ENCODE data around the gene MYPOP. TPM values are rescaled to one million over a fixed set of nuclear protein-coding genes. Genes with fewer than 3 reads are reported as not detected.

The MYPOP gene
- total and polyA plus RNA-seq, 2 of the 13 experiments (the other 11 are each of a cell fraction or from before 2014, with no cell fraction given): 2.3 to 2.7 TPM

DNA sequence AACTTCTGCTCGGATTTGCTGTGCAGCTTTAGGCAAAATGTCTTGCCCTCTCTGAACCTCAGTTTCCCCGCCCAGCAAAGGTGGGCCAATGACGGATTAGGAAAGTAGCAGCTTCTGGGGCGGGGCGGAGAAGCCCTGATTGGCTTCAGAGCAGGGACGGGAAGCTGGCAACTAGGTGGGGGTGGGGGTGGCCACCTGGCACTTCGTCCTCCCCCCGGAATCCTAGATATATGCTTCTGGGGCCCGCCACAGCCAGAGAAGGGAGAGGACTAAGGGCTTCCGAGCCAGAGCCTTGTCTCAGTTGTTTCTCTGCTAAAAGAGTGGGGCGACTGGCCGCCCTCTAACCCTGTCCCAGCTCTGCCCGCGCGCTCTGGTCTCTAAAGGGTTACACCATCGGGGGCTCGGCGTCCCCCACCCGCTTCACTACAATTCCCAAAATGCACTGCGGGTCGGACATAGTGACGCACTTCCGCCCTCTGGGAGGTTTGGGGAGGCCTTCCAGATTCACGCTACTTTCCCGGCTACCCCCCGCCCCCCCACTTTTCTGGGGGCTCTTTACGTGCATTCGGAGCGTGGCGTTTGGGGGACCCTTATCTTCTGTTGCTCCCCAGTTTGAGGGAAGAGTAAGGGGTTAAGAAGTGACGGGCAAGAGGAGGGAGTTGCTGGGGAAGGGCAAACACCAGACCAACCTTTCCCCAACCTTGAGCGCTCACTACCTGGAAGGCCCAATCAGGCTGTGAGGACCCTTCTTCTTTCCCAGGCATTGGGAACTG lies 15.8 kb downstream of the MYPOP start (continued):
- TF ChIP-seq ZNF230 (CRISPR knock-in tag; IDR thresholded peaks at IDR 0.05): peak; percentile 69
- TF ChIP-seq, protein P1, sequence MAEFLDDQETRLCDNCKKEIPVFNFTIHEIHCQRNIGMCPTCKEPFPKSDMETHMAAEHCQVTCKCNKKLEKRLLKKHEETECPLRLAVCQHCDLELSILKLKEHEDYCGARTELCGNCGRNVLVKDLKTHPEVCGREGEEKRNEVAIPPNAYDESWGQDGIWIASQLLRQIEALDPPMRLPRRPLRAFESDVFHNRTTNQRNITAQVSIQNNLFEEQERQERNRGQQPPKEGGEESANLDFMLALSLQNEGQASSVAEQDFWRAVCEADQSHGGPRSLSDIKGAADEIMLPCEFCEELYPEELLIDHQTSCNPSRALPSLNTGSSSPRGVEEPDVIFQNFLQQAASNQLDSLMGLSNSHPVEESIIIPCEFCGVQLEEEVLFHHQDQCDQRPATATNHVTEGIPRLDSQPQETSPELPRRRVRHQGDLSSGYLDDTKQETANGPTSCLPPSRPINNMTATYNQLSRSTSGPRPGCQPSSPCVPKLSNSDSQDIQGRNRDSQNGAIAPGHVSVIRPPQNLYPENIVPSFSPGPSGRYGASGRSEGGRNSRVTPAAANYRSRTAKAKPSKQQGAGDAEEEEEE (CRISPR knock-in tag; IDR thresholded peaks at IDR 0.05; ENCODE audit: borderline replicate concordance): no peak
- TF ChIP-seq, protein P2, sequence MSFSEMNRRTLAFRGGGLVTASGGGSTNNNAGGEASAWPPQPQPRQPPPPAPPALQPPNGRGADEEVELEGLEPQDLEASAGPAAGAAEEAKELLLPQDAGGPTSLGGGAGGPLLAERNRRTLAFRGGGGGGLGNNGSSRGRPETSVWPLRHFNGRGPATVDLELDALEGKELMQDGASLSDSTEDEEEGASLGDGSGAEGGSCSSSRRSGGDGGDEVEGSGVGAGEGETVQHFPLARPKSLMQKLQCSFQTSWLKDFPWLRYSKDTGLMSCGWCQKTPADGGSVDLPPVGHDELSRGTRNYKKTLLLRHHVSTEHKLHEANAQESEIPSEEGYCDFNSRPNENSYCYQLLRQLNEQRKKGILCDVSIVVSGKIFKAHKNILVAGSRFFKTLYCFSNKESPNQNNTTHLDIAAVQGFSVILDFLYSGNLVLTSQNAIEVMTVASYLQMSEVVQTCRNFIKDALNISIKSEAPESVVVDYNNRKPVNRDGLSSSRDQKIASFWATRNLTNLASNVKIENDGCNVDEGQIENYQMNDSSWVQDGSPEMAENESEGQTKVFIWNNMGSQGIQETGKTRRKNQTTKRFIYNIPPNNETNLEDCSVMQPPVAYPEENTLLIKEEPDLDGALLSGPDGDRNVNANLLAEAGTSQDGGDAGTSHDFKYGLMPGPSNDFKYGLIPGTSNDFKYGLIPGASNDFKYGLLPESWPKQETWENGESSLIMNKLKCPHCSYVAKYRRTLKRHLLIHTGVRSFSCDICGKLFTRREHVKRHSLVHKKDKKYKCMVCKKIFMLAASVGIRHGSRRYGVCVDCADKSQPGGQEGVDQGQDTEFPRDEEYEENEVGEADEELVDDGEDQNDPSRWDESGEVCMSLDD (CRISPR knock-in tag; IDR thresholded peaks at IDR 0.05; ENCODE audit: borderline replicate concordance): peak; percentile 87
- TF ChIP-seq MED13 (CRISPR knock-in tag; IDR thresholded peaks at IDR 0.05): no peak
- no peak for TF ChIP-seq ZNF343 (CRISPR knock-in tag; IDR thresholded peaks at IDR 0.05)
- TF ChIP-seq ZC3H13 (CRISPR knock-in tag; IDR thresholded peaks at IDR 0.05): peak; percentile 67; the same call in 1 of the 2 replicates
- TF ChIP-seq ZKSCAN1 (IDR thresholded peaks at IDR 0.05; ENCODE audit: low read length): no peak
- TF ChIP-seq CBX5 (CRISPR knock-in tag; IDR thresholded peaks at IDR 0.05; ENCODE audit: borderline replicate concordance): no peak; the same call in 1 of the 2 replicates
- TF ChIP-seq, protein P3, sequence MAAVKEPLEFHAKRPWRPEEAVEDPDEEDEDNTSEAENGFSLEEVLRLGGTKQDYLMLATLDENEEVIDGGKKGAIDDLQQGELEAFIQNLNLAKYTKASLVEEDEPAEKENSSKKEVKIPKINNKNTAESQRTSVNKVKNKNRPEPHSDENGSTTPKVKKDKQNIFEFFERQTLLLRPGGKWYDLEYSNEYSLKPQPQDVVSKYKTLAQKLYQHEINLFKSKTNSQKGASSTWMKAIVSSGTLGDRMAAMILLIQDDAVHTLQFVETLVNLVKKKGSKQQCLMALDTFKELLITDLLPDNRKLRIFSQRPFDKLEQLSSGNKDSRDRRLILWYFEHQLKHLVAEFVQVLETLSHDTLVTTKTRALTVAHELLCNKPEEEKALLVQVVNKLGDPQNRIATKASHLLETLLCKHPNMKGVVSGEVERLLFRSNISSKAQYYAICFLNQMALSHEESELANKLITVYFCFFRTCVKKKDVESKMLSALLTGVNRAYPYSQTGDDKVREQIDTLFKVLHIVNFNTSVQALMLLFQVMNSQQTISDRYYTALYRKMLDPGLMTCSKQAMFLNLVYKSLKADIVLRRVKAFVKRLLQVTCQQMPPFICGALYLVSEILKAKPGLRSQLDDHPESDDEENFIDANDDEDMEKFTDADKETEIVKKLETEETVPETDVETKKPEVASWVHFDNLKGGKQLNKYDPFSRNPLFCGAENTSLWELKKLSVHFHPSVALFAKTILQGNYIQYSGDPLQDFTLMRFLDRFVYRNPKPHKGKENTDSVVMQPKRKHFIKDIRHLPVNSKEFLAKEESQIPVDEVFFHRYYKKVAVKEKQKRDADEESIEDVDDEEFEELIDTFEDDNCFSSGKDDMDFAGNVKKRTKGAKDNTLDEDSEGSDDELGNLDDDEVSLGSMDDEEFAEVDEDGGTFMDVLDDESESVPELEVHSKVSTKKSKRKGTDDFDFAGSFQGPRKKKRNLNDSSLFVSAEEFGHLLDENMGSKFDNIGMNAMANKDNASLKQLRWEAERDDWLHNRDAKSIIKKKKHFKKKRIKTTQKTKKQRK (IDR thresholded peaks at IDR 0.05; ENCODE audit: low read length): no peak
- TF ChIP-seq TAF1 (CRISPR knock-in tag; IDR thresholded peaks at IDR 0.05): peak; percentile 48
- TF ChIP-seq, protein P4, sequence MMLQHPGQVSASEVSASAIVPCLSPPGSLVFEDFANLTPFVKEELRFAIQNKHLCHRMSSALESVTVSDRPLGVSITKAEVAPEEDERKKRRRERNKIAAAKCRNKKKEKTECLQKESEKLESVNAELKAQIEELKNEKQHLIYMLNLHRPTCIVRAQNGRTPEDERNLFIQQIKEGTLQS (CRISPR knock-in tag; IDR thresholded peaks at IDR 0.05): no peak; the same call in 1 of the 2 replicates
- TF ChIP-seq KDM6A (CRISPR knock-in tag; IDR thresholded peaks at IDR 0.05; ENCODE audit: low read depth): no peak
- TF ChIP-seq POLR2AphosphoS2 (IDR thresholded peaks at IDR 0.05; ENCODE audit: low read depth, low read length): no peak
- TF ChIP-seq, protein P5, sequence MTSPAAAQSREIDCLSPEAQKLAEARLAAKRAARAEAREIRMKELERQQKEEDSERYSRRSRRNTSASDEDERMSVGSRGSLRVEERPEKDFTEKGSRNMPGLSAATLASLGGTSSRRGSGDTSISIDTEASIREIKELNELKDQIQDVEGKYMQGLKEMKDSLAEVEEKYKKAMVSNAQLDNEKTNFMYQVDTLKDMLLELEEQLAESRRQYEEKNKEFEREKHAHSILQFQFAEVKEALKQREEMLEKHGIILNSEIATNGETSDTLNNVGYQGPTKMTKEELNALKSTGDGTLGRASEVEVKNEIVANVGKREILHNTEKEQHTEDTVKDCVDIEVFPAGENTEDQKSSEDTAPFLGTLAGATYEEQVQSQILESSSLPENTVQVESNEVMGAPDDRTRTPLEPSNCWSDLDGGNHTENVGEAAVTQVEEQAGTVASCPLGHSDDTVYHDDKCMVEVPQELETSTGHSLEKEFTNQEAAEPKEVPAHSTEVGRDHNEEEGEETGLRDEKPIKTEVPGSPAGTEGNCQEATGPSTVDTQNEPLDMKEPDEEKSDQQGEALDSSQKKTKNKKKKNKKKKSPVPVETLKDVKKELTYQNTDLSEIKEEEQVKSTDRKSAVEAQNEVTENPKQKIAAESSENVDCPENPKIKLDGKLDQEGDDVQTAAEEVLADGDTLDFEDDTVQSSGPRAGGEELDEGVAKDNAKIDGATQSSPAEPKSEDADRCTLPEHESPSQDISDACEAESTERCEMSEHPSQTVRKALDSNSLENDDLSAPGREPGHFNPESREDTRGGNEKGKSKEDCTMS (CRISPR knock-in tag; conservative IDR thresholded peaks at IDR 0.05): no peak
- TF ChIP-seq ZFP36 (IDR thresholded peaks at IDR 0.05; ENCODE audit: borderline replicate concordance, low read depth, low read length, partially characterized antibody): peak; percentile 88
- 0 out of 2 replicates have a peak, but pooled peaks have one; percentile 64 for TF ChIP-seq ZNF335 (CRISPR knock-in tag; IDR thresholded peaks at IDR 0.05)
- no peak for TF ChIP-seq SCMH1 (CRISPR knock-in tag; IDR thresholded peaks at IDR 0.05; ENCODE audit: borderline replicate concordance)
- TF ChIP-seq CEBPG (CRISPR knock-in tag; IDR thresholded peaks at IDR 0.05): 0 out of 2 replicates have a peak, but pooled peaks have one; percentile 23
